Urinary bladder (tissue), 4 donors: Measurements from ENCODE around the gene FYN. TPM values are rescaled to one million over a fixed set of nuclear protein-coding genes. Genes with fewer than 3 reads are reported as not detected.
"Not testable (repeated sequence)": the region's sequence is repeated elsewhere in the genome, so short reads cannot be mapped to it uniquely, and the experiment has no call there.

ENCODE experiments used
- DNase-seq: peaks from one replicate; pipeline ENCODE4 v3.0.0-alpha.2; 2015; ENCODE audit errors: extremely low spot score
- H3K27ac ChIP-seq: one replicate; pipeline ENCODE4 v1.5.1; 2013; ENCODE audit warnings: low read depth, mild to moderate bottlenecking, moderate library complexity
- H3K36me3 ChIP-seq: one replicate; pipeline ENCODE4 v1.6.1; 2013; ENCODE audit warnings: mild to moderate bottlenecking, moderate library complexity; ENCODE audit not compliant: insufficient read depth
- H3K4me1 ChIP-seq: one replicate; pipeline ENCODE4 v1.6.1; 2013; ENCODE audit warnings: mild to moderate bottlenecking, moderate library complexity; ENCODE audit not compliant: insufficient read depth
- H3K4me3 ChIP-seq: one replicate; pipeline ENCODE4 v1.5.1; 2013; ENCODE audit warnings: low read depth, low read length
- whole genome bisulfite sequencing: extraction: QIAGEN DNeasy Blood & Tissue Kit; methylation state at CpG from one replicate; pipeline ENCODE4 v1.1.7; 2013; 5-methylcytosine and 5-hydroxymethylcytosine counted together
- polyA plus RNA-seq: library from polyadenylated mRNA; stranded (reverse); fragments of 200-250 nt; gene quantifications from one replicate; pipeline ENCODE4 v1.2.3, GENCODE V29; 2013
- total RNA-seq: library from RNA; depleted of rRNA; stranded (reverse); fragments of >200 nt; gene quantifications from one replicate; pipeline ENCODE4 v1.2.3, GENCODE V29; 2014
- donor health status: healthy with polysubstance abuse.
- donor health status: healthy.

FYN gene
- total and polyA plus RNA-seq, 2 donors, result 91.5 to 201 TPM

DNA sequence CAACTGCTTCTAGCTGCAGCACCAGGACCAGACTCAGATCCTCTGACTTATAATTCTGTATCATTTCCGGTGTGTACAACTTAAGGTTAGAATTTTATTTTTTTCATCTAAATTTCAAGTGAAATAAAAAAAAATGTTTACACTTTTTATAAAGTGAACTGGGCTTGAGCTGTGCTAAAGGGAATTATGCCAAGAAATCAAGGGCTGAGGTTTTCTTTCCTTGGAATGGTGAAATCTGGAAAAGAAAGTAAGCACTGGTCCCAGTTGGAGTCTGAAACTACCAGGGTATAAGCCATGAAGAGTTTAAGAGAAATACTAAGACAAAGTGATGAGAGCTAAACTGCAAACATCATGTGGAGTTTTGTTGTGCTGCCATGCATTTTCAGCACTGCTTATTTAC, 21.7 kb upstream of the FYN start:
- no peaks in the 10 kb centered on the region for H3K36me3 ChIP-seq
- no peaks in the 10 kb centered on the region for H3K4me1 ChIP-seq
- no peak for DNase-seq
- H3K4me3 ChIP-seq, result no peak overlapping the region
- 83% methylated on average over 1 of the region's 1 CpG for WGBS
- no peak overlapping the region for H3K27ac ChIP-seq

DNA sequence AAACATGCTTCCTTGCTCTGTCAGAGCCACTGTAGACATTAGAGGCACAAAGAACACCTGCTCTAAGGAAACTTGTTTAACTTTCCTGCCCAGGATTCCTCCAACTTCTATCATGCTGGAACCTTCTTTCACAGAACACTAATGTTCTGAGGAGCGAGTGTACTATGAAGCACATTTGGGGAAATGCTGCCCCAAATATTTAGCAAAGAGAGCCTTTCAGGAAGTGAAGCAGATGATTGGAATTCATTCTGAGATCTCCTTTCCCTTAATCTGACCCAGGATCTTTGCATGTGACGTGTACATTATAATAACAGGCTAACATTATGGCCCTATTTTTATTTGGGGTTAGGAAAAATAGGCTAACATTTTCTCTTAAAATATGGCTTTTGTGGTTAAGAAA, 21.0 kb upstream of the FYN start:
- no peak overlapping the region for H3K27ac ChIP-seq
- 87% methylated on average over 2 of the region's 2 CpGs for WGBS
- no peak for DNase-seq
- no peaks in the 10 kb centered on the region for H3K4me1 ChIP-seq
- H3K4me3 ChIP-seq, result no peak overlapping the region
- H3K36me3 ChIP-seq, result no peaks in the 10 kb centered on the region

DNA sequence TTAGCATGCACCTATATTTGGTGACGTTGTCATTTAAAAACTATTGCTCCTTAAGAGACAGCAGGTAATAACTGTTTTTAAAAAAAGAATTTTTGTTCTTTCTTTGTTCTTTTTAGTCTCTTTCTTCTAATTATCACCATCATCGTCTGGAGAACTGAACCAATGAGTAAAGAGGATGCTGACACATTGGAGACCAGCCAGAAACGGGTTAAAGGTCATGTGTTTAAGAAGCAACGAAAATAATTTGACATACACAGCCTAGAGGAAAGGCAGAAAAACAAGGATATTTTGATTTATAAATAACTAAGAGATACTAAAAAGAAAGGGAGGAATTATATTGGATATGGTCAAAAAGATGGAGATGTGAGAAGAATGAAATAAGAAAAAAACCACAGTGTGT, 19.2 kb upstream of the FYN start:
- Histone ChIP-seq H3K36me3 (no peaks in the 10 kb centered on the region), H3K4me3 (no peak overlapping the region), H3K27ac (no peak overlapping the region), H3K4me1 (no peaks in the 10 kb centered on the region)
- DNase-seq, result no peak
- WGBS, result 72% methylated on average over 4 of the region's 4 CpGs

DNA sequence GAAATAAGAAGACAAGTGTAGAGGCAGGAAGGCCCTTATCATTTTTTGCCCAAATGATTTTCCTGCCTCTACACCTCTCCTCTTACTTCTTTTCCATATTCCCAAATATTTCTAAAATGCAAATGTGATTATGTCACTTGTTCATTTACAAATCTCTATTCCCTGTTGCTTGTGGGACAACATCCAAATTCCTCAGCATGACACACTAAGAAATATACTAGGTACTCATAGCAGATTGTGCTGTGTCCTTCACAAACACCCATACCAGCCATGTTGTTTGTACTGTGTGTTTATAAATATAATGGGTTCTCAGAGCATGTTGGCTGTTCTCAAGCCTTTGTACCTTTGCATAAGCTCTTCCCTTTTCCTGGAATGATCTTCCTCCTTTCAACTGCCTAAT, 17.7 kb upstream of the FYN start:
- no peaks in the 10 kb centered on the region for H3K4me1 ChIP-seq
- H3K36me3 ChIP-seq, result no peaks in the 10 kb centered on the region
- H3K27ac ChIP-seq, result no peak overlapping the region
- H3K4me3 ChIP-seq, result no peak overlapping the region
- no peak for DNase-seq

DNA sequence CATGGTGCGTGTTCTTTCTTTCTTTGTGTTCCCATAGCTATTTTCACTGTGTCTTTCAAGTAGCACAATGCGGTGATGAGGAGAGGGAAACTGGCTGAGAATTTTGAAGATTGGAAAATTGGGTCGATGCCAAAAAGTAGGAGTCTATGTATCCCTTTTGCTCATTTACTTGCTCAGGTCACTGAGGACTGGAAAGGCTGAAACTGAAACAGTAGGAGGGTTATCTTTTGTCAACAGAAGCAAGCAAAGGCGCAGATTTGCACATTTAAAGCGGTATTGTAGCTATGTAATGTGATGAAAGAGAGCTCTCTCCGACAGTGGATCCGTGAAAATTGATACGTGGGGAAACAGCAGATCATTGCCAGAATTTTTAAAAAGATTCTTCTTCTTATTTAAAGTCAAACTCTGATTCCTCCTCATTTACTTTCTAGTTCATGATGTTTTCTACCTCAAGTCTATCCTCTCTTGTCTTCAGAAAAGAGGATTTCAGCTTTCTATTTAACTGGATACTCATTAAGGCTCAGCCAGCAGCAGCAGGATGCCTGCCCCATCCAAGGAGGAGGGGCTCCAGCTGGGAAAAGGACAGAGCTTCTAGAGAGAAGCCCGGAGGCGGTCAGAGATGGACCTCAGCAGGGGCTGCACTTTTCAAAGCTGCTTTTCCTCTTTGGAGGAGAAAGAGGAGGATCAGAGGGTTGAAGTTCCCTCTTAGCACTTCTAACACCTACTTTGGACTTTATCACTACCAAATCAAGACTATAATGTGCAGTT, 15.9 kb upstream of the FYN start:
- 23% methylated on average over 10 of the region's 10 CpGs for WGBS
- Histone ChIP-seq H3K36me3 (no peaks in the 10 kb centered on the region), H3K4me1 (no peaks in the 10 kb centered on the region), H3K4me3 (no peak overlapping the region), H3K27ac (no peak overlapping the region)
- DNase-seq, result no peak

DNA sequence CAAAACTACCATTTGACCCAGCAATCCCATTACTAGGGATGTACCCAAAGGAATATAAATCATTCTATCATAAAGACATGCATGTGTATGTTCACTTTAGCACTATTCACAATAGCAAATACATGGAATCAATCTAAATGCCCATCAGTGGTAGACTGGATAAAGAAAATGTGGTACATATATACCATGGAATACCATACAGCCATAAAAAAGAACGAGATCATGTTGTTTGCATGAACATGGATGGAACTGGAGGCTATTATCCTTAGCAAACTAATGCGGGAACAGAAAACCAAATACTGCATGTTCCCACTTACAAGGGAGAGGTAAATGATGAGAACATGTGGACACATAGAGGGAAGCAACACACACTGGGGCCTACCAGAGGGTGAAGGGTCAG, 13.5 kb upstream of the FYN start:
- 96% methylated on average over 2 of the region's 2 CpGs for WGBS

DNA sequence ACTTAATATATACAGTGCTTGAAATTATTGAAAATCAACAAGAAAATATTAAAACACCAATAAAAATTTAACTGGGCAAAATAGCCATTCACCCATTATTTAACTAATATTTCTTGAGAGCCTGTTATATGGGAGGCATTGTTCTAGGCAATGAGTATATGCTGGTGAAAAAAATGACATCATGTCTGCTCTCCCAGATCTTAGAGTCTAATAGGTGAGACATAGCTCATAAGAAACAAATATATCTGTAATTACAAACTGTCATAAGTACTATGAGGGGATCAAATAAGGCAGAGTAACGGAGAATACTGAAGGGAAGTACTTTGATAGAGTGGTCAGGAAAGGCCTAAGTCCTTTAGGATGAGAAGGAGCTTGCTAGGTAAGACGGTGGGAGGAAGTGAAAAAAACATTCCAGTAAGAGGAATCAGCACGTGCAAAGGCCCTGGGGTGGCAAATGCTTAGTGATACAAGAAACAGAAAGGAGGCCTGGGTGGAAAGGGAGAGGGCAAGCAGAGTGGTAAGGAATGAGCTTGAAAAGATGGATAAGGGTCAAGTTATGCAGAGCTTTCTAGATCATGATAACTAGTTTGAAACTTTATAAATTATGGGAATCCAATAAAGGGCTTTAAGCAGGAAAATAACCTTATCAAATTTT, 12.2 kb upstream of the FYN start:
- 95% methylated on average over 3 of the region's 3 CpGs for WGBS
- no peak overlapping the region for H3K4me3 ChIP-seq
- no peaks in the 10 kb centered on the region for H3K4me1 ChIP-seq
- no peak overlapping the region for H3K27ac ChIP-seq
- H3K36me3 ChIP-seq, result no peaks in the 10 kb centered on the region
- no peak for DNase-seq

More for the DNA sequence above, 13.5 kb upstream of the FYN start:
- not testable (repeated sequence) for DNase-seq, H3K27ac ChIP-seq, H3K4me3 ChIP-seq, H3K4me1 ChIP-seq, H3K36me3 ChIP-seq

DNA sequence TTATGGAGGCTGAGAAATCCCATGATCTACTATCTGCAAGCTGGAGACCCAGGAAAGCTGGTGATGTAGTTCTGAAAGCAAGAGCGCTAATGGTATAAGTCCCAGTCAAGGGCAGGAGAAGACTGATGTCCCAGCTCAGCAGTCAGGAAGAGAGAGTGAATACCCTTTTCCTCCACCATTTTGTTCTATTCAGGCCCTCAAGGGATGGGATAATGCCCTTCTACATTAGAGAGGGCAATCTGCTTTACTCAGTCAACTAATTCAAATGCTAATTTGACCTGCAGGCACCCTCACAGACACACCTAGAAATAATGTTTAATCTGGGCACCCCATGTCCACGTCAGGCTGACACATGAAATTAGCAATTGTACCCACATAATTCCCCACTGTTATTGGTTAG, 10.8 kb upstream of the FYN start:
- WGBS, result 95% methylated on average over 2 of the region's 2 CpGs
- Histone ChIP-seq H3K4me1 (no peaks in the 10 kb centered on the region), H3K4me3 (no peak overlapping the region), H3K27ac (no peak overlapping the region), H3K36me3 (no peaks in the 10 kb centered on the region)
- DNase-seq, result no peak

DNA sequence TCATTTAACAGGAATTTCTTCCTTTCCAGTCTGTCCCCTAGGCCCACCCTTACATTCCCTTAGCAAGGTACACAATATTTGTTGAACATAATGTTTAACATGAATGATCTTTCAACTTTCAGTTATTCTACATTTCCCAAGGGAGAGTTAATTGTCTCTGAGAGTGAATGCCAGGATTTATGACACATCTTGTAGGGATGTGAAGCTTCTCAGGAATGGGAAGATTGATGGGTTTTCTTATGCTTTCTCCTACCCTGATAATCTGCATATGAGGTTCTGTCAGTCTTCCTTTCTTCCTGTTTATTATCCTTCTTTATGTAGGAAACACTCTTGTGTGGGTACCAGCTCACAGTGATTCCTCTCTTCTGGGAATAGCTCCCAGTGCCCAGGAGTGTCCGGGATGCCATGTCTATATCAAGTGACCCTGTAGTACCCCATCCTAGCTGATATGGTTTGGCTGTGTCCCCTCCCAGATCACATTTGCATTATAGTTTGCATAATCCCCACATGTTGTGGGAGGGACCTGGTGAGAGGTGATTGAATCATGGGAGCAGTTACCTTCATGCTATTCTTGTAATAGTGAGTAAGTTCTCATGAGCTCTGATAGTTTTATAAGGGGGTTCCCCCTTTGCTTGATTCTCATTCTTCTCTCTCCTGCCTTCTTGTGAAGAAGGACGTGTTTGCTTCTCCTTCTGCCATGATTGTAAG, 7.1 kb upstream of the FYN start:
- Histone ChIP-seq H3K27ac (no peak overlapping the region), H3K4me1 (no peaks in the 10 kb centered on the region), H3K4me3 (no peak overlapping the region), H3K36me3 (no peaks in the 10 kb centered on the region)
- no peak for DNase-seq
- 90% methylated on average over 2 of the region's 2 CpGs for WGBS

DNA sequence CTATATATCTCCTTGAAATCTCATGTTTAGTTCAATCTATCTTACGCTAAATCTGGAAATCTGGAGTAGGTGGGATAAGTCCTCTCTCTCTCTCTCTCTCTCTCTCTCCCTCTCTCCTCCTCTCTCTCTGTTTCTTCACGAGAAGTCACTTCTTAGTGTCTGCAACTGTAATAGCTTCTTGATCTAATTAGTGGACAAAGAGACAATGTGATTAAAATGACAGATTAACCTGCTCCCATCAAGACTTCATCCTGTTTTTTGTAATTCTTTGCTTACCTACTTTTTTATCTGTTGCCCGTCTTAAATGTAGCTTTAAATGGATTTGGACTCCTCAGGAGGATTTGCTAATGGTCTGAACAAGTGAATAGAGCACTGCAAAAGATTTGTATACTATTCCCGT, 2.5 kb upstream of the FYN start:
- DNase-seq, result no peak
- WGBS, result 94% methylated on average over 4 of the region's 4 CpGs
- no peak overlapping the region for H3K27ac ChIP-seq
- no peaks in the 10 kb centered on the region for H3K36me3 ChIP-seq
- H3K4me3 ChIP-seq, result no peak overlapping the region
- H3K4me1 ChIP-seq, result peaks cover 2% of the 10 kb centered on the region

DNA sequence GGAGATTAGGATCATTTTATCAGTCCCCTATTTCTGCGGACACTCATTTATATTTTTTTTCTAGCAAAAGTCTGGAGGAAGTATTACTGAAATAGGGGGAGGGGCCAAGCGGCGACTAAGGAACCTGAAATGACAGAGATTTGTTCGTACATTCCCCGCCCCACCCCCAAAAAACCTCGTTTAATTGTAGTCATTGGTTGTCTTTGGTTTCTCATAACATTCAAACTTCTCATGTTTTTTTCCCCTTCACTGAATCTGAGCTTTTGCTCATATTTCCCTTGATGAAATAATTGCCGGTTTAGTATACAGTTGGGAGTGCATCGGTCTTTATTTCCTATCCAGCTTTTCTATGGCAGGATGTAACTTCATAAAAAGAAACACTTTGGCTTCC, 768 bp upstream of the FYN start:
- Histone ChIP-seq H3K27ac (no peak overlapping the region), H3K36me3 (no peaks in the 10 kb centered on the region), H3K4me1 (peaks cover 3% of the 10 kb centered on the region), H3K4me3 (peak overlapping the region; percentile 99)
- no peak for DNase-seq
- 10% methylated on average over 8 of the region's 8 CpGs for WGBS

DNA sequence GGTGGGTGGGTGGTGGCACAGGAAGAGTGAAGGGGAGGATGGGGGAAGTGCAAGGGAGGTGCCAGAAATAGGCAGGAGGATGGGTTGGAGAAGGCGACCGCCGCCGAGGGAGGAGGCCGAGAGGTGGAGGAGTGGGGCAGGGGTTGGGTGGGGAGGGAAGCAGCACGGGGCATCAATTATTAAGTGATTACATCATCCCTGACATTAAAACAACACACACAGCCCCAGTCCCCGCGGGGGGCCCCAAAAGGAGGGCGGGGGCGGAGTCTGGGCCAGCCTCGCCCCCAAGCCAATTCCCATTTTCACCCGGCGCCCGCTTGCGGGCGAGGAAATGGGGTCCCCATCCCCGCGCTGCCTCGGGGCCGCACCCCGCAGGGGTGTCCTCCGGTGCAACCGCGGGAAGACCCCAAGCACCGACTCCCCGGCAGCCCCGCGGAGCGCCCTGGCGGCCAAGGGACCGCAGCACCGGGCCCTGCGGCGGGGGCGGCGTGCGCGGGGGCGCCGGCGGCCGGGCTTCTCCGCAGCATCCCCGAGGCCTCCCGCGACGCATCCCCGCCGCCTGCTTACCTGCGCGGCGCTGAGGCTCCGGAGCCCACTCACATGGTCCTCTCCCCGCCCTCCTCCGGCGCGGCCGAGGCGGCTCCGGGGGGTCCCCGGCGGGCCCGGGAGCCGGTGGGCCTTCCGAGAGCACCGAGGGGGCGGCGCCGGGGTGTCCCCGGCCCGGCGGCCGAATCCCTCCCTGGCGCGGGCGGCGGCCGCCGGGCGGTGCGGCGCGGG, 663 bp downstream of the FYN start:
- H3K4me1 ChIP-seq, result peaks cover 6% of the 10 kb centered on the region
- H3K36me3 ChIP-seq, result no peaks in the 10 kb centered on the region
- WGBS, result under 1% methylated on average over 83 of the region's 83 CpGs
- H3K4me3 ChIP-seq, result peak overlapping the region; percentile 99
- DNase-seq, result no peak
- peak overlapping the region; percentile 93 for H3K27ac ChIP-seq

DNA sequence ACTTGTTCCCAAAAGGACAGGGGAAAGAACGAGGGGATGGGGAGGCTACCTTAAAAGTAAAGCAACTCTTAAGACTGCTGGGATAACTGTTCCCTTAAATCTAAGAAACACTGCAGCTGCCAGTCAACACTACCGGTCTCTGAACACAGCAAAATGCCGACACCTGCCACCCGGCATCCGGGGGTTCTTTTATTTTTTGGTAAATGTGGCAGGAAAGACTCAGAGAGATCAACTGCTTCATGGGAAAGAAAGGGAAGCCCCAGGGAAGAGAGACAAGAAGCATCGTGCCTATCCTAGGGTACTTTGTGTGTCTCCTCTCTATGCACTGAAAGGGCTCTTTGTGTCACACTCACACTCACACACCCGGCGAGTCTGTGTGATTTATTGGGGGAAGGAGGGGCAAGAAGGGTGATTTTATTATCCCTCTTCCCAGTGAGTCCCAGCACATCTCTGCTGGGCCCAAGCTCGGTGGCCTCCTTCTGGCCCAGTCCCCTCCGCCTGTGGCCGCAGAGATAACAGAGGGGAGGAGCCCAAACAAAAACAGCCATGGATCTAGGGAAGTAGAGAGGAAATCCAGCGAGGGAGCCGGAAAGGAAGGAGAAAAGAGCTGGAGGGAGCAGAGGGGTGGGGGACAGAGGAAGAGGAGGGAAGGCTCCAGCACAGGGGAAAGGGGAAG, 1.4 kb downstream of the FYN start:
- no peaks in the 10 kb centered on the region for H3K36me3 ChIP-seq
- DNase-seq, result no peak
- peaks cover 7% of the 10 kb centered on the region for H3K4me1 ChIP-seq
- peak overlapping the region; percentile 80 for H3K27ac ChIP-seq
- H3K4me3 ChIP-seq, result peak overlapping the region; percentile 99
- 12% methylated on average over 13 of the region's 13 CpGs for WGBS
